HG03442 (cell line): Measurements from ENCODE around the gene RERE.
"Not testable (repeated sequence)": the region's sequence is repeated elsewhere in the genome, so short reads cannot be mapped to it uniquely, and the experiment has no call there.

Source experiments
- ATAC-seq: cut with Tn5 transposase; IDR thresholded peaks from one replicate; pipeline ENCODE4 v1.9.1; 2021; ENCODE audit warnings: mild to moderate bottlenecking, moderate library complexity; ENCODE audit not compliant: unreplicated experiment

The RERE gene

DNA sequence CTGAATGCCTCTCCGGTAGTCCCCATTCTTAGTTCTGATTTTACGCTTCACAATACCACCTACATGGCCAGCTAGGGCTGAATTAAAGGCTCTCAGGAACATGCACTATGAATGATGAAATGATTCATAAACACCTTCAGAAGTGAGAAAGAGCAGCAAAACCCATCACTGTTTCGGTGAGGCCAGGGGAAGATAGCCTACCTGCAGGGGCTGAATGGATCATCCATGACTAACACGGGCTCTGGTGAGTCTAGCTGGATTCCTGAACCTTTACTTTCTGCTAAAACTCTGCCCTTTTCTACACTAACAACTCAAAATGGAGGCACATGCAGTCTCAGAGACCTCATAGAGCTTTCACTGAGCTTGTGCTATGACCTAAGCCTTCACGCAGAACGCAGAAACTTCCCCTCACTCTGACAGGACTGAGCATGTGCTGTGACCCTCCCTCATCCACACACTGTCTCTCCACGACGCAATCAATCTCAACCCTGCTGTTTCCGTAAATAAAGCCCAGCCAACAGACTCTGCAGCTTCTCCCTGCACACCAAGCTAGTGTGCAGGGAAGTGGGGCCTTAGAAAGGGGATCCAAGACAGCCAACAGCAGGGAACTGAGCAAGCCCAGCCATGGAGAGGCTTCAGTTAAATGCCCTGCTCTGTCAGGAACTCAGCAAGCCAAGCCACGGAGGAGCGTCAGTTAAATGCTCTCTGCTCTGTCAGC is 291.7 kb downstream of the RERE start:
- no peak for ATAC-seq

DNA sequence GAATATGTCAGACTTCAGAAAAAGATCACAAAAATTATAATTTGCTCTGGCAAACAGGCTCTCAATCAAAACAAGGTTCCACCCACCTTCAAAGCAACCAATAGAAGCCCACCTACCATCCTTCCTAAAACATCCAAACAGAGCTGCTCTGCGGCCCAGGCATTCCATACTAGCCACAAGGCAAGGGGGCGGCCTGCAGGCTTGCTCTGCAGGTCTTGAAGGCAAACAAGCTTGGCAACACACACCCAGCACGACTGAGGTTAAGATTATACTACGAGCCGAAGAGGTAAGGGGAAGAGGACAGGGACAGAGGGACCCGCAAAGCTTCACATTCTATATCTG is 292.3 kb downstream of the RERE start:
- ATAC-seq, result no peak

DNA sequence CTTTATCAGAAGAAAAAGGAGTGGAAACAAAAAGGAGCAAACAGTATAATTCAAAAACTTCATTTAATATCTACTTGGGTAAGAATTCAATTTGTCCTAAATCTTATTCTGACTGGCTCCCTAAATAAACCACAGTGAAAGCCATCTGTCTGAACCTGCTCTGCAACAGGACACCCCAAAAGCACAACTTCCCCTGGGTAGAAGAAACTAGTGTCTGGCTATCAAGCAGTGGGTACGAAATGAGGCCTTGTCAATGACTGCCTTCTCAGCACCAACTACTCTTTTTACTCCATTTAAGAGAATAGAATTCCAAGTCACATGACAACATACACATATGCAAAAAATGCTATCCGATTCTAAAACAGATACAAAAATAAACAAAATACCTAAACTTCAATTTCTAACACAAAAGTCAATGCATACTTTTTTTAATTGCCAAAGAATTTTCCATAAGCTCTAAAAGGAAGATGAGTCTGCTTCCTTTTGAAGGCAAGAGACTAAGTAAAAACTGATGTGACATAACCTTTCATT is 292.7 kb downstream of the RERE start:
- ATAC-seq, result no peak

DNA sequence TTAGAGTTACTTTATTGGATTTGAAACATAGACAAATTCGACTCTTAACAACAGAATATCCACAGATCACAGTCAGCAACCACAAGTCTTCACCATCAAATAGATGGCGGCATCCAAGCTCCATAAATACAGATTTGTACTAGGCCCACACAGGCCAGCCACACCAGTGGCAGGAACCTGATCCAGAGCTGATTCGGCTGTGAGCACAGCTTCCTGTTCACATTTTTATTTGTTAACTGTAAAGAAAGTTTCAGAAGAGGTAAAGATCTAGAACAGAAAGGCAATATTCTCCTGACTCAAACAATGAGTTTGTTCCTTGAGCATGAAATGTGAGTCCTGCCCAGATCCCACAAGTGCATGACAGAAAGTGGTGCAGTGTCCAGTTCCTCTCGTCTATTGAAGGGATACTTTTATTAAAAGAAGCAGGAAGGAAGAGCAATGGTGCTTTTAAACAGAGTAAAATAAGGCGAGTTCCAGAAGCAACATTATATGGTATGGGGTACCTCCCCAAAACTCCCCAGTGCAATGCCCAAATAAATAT is 293.7 kb downstream of the RERE start:
- ATAC-seq, result no peak

DNA sequence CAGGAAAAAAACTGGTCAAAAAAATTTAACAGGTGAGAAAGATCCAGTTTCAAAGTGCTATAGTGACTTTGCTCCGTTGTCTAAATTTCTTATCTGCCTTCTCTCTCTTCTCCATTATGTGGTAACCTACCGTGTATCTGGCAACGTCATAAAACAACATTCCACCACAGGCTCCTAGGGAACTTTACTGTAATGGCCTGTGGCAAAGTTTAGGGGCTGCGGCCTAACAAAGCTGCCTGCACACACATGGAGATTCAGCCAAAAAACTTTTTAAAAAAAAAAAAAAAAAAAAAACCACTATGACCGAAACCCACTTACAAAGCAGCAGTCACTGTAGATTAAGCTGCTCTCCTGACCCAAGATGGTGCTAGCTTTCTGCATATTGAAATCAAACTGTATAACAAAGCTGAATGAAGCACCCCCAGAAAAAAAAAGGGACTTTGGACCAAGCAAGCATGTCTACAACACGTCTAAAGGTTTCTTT is 296.9 kb downstream of the RERE start:
- no peak for ATAC-seq

DNA sequence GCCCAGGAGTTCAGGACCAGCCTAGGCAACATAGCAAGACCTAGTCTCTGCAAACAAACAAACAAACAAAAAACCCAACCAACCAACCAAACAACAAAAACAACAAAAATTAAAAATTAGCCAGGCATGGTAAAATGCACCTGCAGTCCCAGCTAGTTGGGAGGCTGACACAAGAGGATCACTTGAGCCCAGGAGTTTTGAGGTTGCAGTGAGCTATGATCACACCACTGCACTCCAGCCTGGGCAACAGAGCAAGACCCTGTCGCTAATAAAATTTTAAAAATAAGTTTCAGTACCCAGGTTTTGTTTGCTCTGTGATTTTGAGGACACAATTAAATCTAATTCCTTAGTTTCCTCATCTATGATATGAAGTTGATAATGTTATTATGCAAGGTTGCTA is 298.3 kb downstream of the RERE start:
- ATAC-seq, result no peak

DNA sequence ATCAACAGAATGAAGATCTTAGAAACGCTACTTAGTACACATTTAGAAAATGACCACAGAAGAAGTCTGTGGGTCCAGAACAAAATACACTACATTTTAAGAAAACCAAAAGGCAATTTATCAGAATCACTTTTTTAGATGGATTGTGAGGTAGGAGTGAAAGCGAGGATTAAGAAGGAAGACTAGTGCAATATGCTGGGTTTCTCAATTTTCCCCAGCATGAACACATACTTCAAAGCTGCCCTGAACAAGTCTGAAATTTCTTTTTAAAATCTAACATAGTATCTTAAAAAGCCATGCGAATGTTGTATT is 299.0 kb downstream of the RERE start:
- no peak for ATAC-seq

DNA sequence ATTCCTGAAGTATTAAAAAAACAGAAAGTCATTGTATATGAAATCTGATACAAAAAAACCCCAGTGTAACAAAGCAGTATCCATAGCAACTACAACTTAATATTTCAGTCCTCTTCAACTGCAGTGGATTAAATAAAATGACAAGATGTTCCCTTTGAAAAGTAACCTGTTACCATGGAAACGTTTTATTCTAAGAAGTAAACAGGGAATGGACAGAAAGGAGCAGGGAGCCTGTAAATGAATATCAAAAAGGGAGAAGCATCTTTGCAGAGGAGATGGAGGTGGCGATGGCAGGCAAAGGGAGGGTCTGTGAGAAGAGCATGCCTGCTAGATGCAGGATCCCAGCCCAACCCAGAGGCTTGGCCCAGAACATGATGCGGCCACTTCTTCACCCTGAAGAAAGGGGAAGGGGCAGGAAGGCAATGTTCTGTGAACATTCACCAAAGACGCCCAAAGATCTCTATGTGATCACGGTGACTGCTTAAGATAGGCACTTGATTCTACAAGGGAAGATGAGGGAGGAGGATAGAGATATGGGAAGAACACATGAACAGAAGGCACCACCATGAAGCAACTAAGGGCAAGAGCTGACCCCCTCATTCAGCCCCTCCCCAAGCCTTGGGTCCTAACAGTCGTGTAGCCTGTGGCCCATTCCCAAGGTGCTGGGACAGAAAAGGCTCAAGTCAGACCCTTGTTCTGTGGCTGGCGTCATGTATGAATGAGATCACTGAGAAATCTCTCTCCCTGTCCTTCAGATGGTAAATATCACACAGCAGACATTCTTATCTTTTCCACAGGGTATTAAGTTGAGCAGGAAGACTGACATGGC is 299.6 kb downstream of the RERE start:
- no peak for ATAC-seq

DNA sequence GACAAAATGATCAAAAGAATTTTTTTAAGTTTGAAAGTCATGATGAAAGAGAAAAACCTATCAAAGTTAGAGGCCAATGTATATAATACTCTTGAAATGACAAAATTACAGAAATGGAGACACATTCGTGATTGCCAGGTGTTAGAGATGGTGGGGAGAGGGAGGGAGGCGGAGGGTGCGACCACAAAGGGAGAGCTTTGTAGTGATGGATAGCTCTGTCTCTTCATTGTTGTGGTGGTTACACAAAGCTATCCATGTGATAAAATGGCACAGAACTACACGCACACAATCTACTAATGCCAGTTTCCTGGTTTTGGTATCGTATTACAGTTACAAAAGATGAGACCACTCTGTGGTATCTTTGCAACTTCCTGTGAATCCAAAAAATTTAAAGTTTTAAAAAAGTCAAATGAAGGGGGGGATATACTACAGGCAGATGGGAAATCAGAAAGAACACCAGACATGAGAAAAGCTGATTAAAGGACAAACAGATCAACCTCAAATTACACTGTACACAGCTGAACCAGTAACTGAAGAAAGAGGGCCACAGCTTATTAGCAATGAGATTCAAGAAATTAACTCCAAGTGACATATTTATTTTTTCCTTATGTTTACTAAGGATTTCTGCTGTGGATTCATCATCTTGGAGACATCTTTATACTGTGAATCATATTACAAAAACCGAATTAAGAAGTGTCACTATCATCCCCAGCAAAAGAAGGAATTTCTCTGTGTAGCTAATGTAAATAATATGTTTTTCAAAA is 300.5 kb downstream of the RERE start:
- no peak for ATAC-seq

DNA sequence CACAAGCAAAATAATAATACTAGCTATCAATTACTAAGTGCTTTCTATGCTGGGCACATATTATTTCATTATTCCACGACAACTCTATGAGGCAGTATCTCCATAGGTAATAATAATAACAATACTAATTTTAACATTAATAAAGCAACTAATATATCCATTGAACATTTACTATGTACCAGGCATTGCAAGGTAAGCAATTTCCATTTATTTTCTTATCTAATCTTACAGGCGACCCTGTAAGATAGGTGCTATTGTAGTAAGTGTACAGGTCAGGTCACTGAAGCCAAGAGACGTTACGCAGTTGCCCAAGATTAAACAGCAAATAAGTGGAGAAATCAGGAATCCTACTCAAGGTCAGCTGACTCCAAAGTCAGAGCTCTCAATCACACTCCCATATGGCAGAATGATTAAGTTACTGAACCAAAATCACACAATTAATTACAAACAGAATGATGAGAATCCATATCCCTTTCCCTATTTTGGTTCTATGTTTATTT is 301.1 kb downstream of the RERE start:
- no peak for ATAC-seq

DNA sequence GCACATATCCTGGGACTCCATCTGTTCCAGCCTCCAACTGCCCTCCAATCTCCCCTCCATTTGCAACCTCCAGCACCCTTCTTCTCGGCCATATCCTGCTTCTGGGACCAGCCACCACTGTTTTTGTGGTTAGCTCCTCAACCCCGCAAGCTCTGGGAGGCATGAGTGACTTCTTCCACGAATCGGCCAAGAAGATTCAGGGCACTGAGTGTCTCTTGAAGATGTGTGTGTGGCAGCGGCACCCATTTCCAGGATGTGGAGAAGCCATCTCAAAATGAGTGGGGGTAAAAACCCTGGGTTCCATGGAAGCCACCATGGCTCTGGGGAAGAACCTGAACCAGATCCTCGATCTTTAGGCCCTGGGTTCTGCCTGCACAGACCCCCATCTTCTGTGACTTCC is 304.9 kb downstream of the RERE start:
- no peak for ATAC-seq

DNA sequence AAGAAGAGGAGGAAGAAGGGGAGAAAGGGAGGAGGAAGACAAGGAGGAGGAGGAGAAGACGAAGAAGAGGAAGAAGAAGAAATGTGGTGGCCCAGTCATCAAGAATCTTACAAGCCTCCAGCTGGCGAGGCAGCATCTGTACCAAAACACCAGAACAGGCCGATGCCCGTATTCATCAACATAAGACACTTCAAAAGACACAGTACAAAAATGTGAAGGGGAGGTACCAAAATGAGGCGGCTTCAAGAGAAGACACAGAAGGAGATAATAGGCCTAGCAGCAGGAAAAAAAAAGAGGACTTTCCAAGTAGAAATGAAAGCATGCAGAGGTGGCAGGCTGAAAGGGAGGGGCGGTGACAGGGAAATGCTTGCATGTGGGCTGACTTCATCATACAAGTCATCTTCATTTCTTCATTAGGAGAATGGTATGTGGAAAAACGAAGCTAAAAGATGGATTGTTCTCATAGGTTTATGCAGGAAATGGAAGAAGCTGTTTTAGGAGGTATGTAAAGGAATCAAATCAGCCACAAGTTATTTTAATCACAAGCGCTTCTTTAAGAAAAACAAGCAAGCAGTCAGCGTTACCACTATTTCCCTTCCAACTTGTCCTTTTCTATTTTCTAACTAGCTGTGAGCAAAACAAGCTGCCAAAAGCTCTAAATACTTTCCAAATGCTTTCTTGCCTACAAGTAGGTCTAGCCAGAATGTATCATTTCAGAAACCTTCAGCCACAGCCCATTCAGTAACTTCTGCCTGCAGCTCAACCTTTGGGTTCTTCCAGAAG is 307.2 kb downstream of the RERE start:
- ATAC-seq, result no peak

DNA sequence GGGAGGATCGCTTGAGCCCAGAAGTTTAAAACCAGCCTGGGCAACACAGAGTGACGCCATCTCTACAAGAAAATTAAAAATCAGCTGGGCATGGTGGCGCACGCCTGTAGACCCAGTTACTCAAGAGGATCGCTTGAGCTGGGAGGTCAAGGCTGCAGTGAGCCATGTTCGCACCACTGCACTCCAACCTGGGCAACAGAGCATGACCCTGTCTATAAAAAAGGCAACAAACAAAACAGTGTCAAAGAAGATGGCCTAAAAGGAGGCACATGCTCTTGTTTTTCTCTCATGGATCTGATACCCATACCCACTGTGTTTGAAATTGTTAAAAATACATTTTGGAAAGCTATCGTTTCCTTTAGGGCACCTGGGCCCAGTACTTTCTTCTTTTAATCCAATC is 307.9 kb downstream of the RERE start:
- ATAC-seq, result no peak

DNA sequence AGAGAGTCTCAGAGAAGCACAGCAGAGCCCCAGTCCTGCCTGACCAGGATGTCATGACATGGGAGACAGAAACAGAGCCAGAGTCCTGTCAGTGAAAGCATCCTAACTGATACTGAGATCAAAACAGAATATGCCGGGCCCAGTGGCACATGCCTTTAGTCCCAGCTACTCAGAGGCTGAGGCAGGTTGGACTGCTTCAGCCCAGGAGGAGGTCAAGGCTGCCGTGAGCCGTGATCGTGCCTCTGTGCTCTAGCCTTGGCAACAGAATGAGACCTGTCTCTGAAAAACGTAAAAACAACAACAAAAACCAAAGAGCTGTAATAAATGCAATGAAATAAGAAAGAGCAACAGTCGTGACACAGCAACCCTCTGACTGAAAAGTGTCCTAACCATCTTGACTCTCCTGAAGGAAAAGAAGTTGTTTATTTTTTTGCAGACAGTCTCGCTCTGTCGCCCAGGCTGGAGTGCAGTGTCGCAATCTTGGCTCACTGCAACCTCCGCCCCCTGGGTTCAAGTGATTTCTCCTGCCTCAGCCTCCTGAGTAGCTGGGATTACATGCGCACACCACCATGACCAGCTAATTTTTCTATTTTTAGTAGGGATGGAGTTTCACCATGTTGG is 310.3 kb downstream of the RERE start:
- no peak for ATAC-seq

DNA sequence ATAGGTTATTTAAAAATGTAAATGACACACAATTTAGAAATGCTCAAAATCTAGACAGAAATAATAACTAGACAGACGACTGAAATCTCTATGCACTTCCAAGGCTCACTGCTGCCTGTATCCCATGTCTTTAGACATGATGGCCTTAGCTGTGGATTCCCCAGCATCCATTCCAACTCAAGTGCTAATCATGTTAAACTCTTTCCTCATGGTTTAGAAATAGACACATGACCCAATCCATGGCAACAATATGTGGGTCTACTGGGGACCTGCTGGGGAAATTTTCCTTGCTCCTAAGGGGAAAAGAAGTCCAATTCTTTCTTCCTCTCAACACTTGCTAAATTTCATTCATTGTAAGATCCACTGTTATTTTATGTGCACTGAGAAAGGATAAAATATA is 311.0 kb downstream of the RERE start:
- ATAC-seq, result no peak

DNA sequence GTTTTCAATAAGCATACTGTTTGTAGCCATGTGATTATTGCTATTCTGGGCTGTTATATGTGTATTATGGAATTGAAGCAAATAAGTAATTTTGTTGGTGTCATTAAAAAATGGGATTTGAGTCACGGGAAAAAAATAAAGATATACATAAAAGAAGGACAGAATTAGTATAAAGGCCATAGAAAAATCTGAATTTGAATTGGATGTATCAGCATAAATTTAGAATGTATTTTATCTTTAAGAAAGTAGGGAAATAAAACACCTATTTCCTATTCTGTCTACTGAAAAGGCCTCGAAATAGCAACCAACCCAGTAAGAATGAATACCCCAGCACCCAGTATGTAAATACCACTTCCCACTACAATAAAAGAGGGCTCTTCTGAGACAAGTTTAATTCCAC is 313.6 kb downstream of the RERE start:
- ATAC-seq, result no peak

DNA sequence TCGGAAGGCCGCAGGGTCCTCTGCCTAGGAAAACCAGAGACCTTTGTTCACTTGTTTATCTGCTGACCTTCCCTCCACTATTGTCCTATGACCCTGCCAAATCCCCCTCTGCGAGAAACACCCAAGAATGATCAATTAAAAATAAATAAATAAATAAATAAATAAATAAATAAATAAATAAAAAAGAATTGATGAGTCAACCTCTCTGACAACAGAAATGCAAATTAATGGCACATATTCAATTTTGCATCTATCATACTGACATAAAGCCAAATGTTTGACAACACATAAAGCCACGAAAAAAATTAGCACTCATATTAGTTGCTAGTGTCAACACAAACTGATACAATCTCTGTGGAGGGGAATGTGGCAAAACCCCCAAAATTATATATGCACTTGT is 314.5 kb downstream of the RERE start:
- not testable (repeated sequence) for ATAC-seq

DNA sequence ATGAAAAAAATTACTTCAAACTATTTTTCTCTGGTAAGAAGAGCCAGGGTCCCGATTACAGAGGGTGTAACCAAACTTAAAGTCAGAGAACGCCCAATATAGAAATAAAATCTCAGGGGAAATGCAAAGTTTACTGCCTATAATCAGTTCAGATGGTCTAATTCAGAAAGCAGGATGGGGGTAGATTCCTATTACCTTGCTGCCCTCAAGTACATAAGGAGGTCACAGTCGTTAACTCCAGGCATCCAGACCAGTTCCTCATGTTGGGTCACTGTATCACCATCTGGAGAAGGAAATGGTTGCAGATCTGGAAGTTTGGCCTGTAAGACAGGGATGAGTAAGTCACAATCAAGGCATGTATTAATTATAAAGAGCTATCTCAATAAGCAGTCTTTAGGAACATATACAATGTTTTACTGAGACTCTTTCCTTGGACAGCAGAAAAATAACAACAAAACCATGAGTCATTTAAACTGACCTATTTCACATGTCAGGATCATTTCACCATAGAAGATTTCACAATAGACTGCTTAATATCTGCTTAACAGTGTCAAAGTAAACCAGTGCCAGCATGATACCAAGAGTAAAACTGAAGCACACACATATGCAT is 320.1 kb downstream of the RERE start:
- ATAC-seq, result no peak

DNA sequence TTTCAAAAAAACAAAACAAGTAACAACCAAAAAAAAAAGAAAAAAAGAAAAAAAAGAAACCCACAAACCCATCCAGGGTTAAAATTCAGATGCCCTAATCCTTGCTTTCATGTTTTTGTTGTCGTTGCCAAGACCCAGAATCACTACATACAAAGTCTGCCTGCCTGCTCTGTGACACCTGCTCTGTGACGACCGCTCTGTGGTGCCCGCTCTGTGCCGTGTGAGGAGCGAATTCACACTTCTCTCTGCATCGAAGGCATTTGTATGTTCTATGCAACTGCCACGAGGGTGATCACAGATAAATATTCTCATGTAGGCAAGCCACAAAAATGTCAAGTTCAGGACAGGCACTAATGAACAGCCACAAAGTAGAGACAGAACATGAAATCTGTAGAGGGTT is 321.0 kb downstream of the RERE start:
- no peak for ATAC-seq
